Chondrocyte (in vitro differentiated cells): Measurements from ENCODE around the gene ST7. TPM values are rescaled to one million over a fixed set of nuclear protein-coding genes. Genes with fewer than 3 reads are reported as not detected.
A peak's percentile ranks its signal among the peaks of the same experiment; 100 is the strongest.

ENCODE experiments used
- DNase-seq: peaks from one replicate; pipeline ENCODE4 v3.0.0; 2021; ENCODE audit warnings: mixed read lengths, low spot score
- H3K27ac Mint-ChIP-seq: one replicate; pipeline ENCODE4 v1.8.0; 2021; ENCODE audit warnings: mild to moderate bottlenecking, moderate library complexity, mixed read lengths; ENCODE audit not compliant: unreplicated experiment
- H3K27me3 Mint-ChIP-seq: 2 replicates; pipeline ENCODE4 v1.8.0; 2021; ENCODE audit warnings: low read depth, mixed read lengths
- H3K36me3 Mint-ChIP-seq: 2 replicates; pipeline ENCODE4 v1.8.0; 2021; ENCODE audit warnings: low read depth, mixed read lengths
- H3K4me1 Mint-ChIP-seq: 2 replicates; pipeline ENCODE4 v1.8.0; 2021; ENCODE audit warnings: low read depth, mild to moderate bottlenecking, mixed read lengths
- H3K4me3 Mint-ChIP-seq: one replicate; pipeline ENCODE4 v1.8.0; 2021; ENCODE audit warnings: mild to moderate bottlenecking, moderate library complexity, mixed read lengths; ENCODE audit not compliant: unreplicated experiment
- H3K9me3 Mint-ChIP-seq: 2 replicates; pipeline ENCODE4 v1.8.0; 2021; ENCODE audit warnings: low read depth, mixed read lengths
- CTCF ChIP-seq: fragments of 200-600 bp; sonication (generic); IDR thresholded peaks from 2 replicates; pipeline ENCODE4 v1.5.0; 2021; ENCODE audit warnings: antibody characterized with exemption, mild to moderate bottlenecking, moderate library complexity
- total RNA-seq: library from RNA; stranded (reverse); gene quantifications from 3 replicates; pipeline ENCODE4 v1.2.1, GENCODE V29; 2021

Gene ST7
- total RNA-seq, 1 donor from 2014 or later = 69.7 TPM

DNA sequence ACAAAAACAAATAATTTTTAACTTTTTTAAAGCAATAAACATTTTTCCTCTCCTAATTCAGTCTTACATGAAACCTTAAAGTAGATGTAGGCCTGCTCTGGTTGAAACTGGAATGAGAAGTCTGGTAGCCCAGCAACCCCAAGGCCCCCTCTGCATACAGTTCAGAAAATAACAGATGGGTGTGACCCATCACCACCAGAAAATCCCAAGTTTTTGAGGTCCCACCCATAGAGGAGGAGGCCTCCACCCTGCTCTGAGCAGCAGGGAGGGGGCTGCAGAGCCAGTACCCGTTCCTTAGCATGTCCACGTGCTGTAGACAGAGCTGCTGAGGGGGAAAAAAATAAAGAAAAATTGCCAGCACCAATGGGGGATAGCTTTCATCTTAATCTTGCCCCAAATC lies 246.8 kb downstream of the ST7 start:
- TF ChIP-seq CTCF = no peak
- H3K27me3 Mint-ChIP-seq = no peaks in the 10 kb centered on the region
- H3K36me3 Mint-ChIP-seq = peaks cover 24% of the 10 kb centered on the region
- peaks cover 29% of the 10 kb centered on the region for H3K4me1 Mint-ChIP-seq
- H3K4me3 Mint-ChIP-seq = no peak overlapping the region
- H3K9me3 Mint-ChIP-seq = no peaks in the 10 kb centered on the region
- H3K27ac Mint-ChIP-seq = no peak overlapping the region
- no peak for DNase-seq

- Mint-ChIP-seq H3K27me3 (no peaks in the 10 kb centered on the region), H3K36me3 (peaks cover 22% of the 10 kb centered on the region), H3K27ac (peak overlapping the region; percentile 41), H3K9me3 (no peaks in the 10 kb centered on the region), H3K4me3 (no peak overlapping the region), H3K4me1 (peaks cover 25% of the 10 kb centered on the region)
- no peak for DNase-seq
- TF ChIP-seq CTCF = no peak
Observed at GRCh38 chr7:117200786-117201458, 247.6 kb downstream of the ST7 start.

- no peak overlapping the region for H3K27ac Mint-ChIP-seq
- H3K36me3 Mint-ChIP-seq = peaks cover 23% of the 10 kb centered on the region
- H3K4me3 Mint-ChIP-seq = no peak overlapping the region
- peaks cover 21% of the 10 kb centered on the region for H3K4me1 Mint-ChIP-seq
- no peaks in the 10 kb centered on the region for H3K9me3 Mint-ChIP-seq
- TF ChIP-seq CTCF = no peak
- H3K27me3 Mint-ChIP-seq = no peaks in the 10 kb centered on the region
- DNase-seq = no peak
Observed at GRCh38 chr7:117202511-117202910, 249.2 kb downstream of the ST7 start.

DNA sequence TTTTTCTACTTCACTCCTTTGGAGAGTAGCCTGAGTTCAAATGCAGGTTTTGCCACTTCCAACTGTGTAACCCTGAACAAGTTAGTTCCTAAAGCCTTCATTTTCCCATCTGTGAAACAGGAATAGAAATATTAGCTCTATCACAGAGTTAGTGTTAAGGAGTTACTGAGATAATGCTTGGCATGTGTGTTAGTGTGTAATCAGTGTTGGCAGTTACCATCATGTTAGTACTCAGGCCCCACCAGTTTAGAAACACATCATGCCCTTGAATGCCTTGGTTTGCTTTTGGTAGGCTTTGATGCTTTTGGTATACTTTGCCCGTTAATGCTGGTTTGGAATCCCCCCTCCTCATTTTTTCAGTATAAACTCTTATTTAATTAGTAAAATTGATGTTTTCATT lies 249.9 kb downstream of the ST7 start:
- no peak for DNase-seq
- TF ChIP-seq CTCF = no peak
- Mint-ChIP-seq H3K4me1 (peaks cover 21% of the 10 kb centered on the region), H3K27ac (no peak overlapping the region), H3K9me3 (no peaks in the 10 kb centered on the region), H3K27me3 (no peaks in the 10 kb centered on the region), H3K4me3 (no peak overlapping the region), H3K36me3 (peaks cover 23% of the 10 kb centered on the region)

DNA sequence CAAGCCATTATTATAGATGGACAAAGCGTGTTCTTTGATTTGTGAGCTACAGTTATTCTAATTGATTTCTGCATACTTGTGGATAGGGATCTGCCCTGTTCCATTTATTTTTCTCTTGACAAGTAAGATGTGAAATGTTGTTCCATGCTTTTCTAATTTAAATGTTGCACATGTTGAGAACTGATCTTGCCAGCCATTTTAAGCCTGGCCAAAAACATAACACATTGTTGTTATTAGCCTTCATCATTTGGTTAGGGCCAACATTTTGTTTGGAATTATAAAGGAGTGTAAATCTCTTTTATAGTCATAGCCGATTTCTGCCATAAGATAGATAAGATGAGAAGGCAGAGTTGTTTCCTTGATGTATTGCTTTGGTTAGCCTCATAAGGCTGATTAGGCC lies 252.6 kb downstream of the ST7 start:
- no peaks in the 10 kb centered on the region for H3K9me3 Mint-ChIP-seq
- no peak for TF ChIP-seq CTCF
- H3K27ac Mint-ChIP-seq = no peak overlapping the region
- H3K36me3 Mint-ChIP-seq = peaks cover 26% of the 10 kb centered on the region
- H3K27me3 Mint-ChIP-seq = no peaks in the 10 kb centered on the region
- no peak overlapping the region for H3K4me3 Mint-ChIP-seq
- no peak for DNase-seq
- peaks cover 20% of the 10 kb centered on the region for H3K4me1 Mint-ChIP-seq
